OCI-LY1 (cell line): Measurements from ENCODE around the gene INSR.

Experiments
- H2AFZ ChIP-seq: fragments of 200-600 bp; sonication (generic), shearing (Covaris generic); 2 replicates; pipeline ENCODE4 v1.6.0; 2014; ENCODE audit warnings: antibody characterized with exemption, mild to moderate bottlenecking, low read length
- H3F3A ChIP-seq: fragments of 200-600 bp; sonication (generic), shearing (Covaris generic); 2 replicates; pipeline ENCODE4 v1.6.0; 2014; ENCODE audit warnings: mild to moderate bottlenecking, antibody characterized with exemption, low read length, moderate library complexity; ENCODE audit not compliant: insufficient read depth
- H3K27ac ChIP-seq: fragments of 200-600 bp; sonication (generic); 2 replicates; pipeline ENCODE4 v1.5.1; 2014; ENCODE audit warnings: low read length, mixed run types, mild to moderate bottlenecking, low read depth; ENCODE audit not compliant: poor library complexity, severe bottlenecking
- H3K27me3 ChIP-seq: fragments of 200-600 bp; sonication (generic); 2 replicates; pipeline ENCODE4 v1.6.0; 2014; ENCODE audit warnings: antibody characterized with exemption, mild to moderate bottlenecking, low read length, moderate library complexity; ENCODE audit not compliant: insufficient read depth
- H3K36me3 ChIP-seq: fragments of 200-600 bp; sonication (generic); 2 replicates; pipeline ENCODE4 v1.6.1; 2014; ENCODE audit warnings: mild to moderate bottlenecking, antibody characterized with exemption, low read length, moderate library complexity, mixed read lengths; ENCODE audit not compliant: insufficient read depth
- H3K4me1 ChIP-seq: fragments of 200-600 bp; sonication (generic); 2 replicates; pipeline ENCODE4 v1.5.1; 2014; ENCODE audit warnings: mild to moderate bottlenecking, low read length, moderate library complexity; ENCODE audit not compliant: insufficient read depth, severe bottlenecking
- H3K4me2 ChIP-seq: fragments of 200-600 bp; sonication (generic), shearing (Covaris generic); 2 replicates; pipeline ENCODE4 v1.6.1; 2014; ENCODE audit warnings: low read length
- H3K4me3 ChIP-seq: fragments of 200-600 bp; sonication (generic); 2 replicates; pipeline ENCODE4 v1.5.1; 2014; ENCODE audit warnings: low read length, low read depth, mild to moderate bottlenecking, mixed read lengths; ENCODE audit not compliant: poor library complexity, severe bottlenecking
- H3K79me2 ChIP-seq: fragments of 200-600 bp; shearing (Covaris generic); 2 replicates; pipeline ENCODE4 v1.6.1; 2016; ENCODE audit warnings: mixed run types, low read length, mixed read lengths; ENCODE audit not compliant: insufficient read depth
- H3K9ac ChIP-seq: fragments of 200-600 bp; sonication (generic), shearing (Covaris generic); 2 replicates; pipeline ENCODE4 v1.6.1; 2014; ENCODE audit warnings: mild to moderate bottlenecking, low read length, mixed read lengths
- H3K9me2 ChIP-seq: fragments of 200-600 bp; sonication (generic), shearing (Covaris generic); 2 replicates; pipeline ENCODE4 v1.6.1; 2014; ENCODE audit warnings: low read depth, mild to moderate bottlenecking, low read length, mixed read lengths
- H3K9me3 ChIP-seq: fragments of 200-600 bp; shearing (Covaris generic); 2 replicates; pipeline ENCODE4 v1.6.1; 2014; ENCODE audit warnings: low read length, mixed read lengths
- H4K20me1 ChIP-seq: fragments of 200-600 bp; sonication (generic), shearing (Covaris generic); 2 replicates; pipeline ENCODE4 v1.6.0; 2016; ENCODE audit warnings: mild to moderate bottlenecking, low read length; ENCODE audit not compliant: insufficient read depth
- CTCF ChIP-seq: fragments of 200-600 bp; sonication (generic), shearing (Covaris generic); IDR thresholded peaks from 2 replicates; pipeline ENCODE4 v1.5.1; 2017; ENCODE audit warnings: mild to moderate bottlenecking, antibody characterized with exemption, low read length, moderate library complexity, mixed read lengths
- EZH2 ChIP-seq: fragments of 200-600 bp; sonication (generic), shearing (Covaris generic); IDR thresholded peaks from 2 replicates; pipeline ENCODE4 v1.8.0; 2017; ENCODE audit warnings: borderline replicate concordance, mixed run types, mild to moderate bottlenecking, antibody characterized with exemption, low read length, moderate library complexity, mixed read lengths

Gene INSR

GRCh38 chr19:7203332-7203731 lies 90.9 kb downstream of the INSR start:
- Histone ChIP-seq H3K4me3 (no peak overlapping the region), H3K9ac (no peak overlapping the region)

DNA sequence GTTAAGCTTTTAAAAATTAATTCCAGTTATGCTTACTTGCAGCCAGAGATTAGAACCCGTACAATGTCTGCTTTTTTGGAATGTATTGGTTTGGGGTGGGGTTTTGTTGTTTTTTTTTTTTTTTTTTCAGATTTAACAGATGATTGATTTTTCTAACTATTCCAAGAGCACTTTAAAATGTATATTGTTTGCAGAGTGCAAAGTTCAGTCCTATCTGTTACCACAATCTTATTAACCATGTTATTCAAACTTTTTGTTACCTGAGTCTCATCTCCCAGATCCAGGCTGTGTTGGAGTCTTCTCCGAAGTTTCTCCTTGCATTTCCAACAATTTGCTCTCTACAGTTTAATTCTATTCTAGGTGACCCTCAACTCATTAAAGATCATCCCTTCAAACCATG lies 91.3 kb downstream of the INSR start:
- H3K36me3 ChIP-seq = no peaks in the 10 kb centered on the region
- peaks cover 25% of the 10 kb centered on the region for H3K4me1 ChIP-seq
- H3K9me2 ChIP-seq = no peaks in the 10 kb centered on the region
- no peaks in the 10 kb centered on the region for H3F3A ChIP-seq
- no peak overlapping the region for H3K4me2 ChIP-seq
- TF ChIP-seq EZH2 (no peak), CTCF (no peak)
- H3K9ac ChIP-seq = no peak overlapping the region
- H3K27ac ChIP-seq = no peak overlapping the region
- H3K4me3 ChIP-seq = no peak overlapping the region
- H3K79me2 ChIP-seq = no peaks in the 10 kb centered on the region
- H4K20me1 ChIP-seq = no peaks in the 10 kb centered on the region
- no peak overlapping the region for H2AFZ ChIP-seq
- H3K27me3 ChIP-seq = no peaks in the 10 kb centered on the region
- H3K9me3 ChIP-seq = no peaks in the 10 kb centered on the region

More at GRCh38 chr19:7203332-7203731, 90.9 kb downstream of the INSR start:
- no peaks in the 10 kb centered on the region for H3K9me3 ChIP-seq
- no peaks in the 10 kb centered on the region for H3F3A ChIP-seq
- no peak overlapping the region for H3K27ac ChIP-seq
- no peaks in the 10 kb centered on the region for H3K79me2 ChIP-seq
- no peaks in the 10 kb centered on the region for H3K27me3 ChIP-seq
- no peaks in the 10 kb centered on the region for H3K36me3 ChIP-seq
- no peak overlapping the region for H3K4me2 ChIP-seq
- H2AFZ ChIP-seq = no peak overlapping the region
- TF ChIP-seq CTCF (no peak), EZH2 (no peak)
- no peaks in the 10 kb centered on the region for H3K9me2 ChIP-seq
- H3K4me1 ChIP-seq = peaks cover 29% of the 10 kb centered on the region
- H4K20me1 ChIP-seq = no peaks in the 10 kb centered on the region

DNA sequence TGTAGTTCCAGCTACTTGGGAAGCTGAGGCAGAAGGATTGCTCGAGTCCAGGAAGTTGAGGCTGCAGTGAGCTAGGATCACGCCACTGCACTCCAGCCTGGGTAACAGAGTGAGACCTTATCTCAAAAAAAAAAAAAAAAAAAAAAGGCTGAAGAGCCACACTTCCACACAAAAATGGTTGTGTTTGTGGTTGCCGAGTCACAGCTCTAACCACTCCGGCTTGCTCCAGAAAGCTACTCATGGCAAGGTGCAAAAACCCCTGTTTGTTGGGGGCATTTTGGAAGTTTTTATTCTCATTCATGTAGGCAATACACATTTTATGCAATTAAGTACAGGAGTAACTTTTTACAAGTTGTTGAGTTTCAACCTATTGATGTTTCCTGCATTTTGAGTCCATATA lies 93.5 kb downstream of the INSR start:
- H3K9ac ChIP-seq = no peak overlapping the region
- H4K20me1 ChIP-seq = no peaks in the 10 kb centered on the region
- peak overlapping the region; percentile 74 for H3K27ac ChIP-seq
- no peak overlapping the region for H2AFZ ChIP-seq
- no peaks in the 10 kb centered on the region for H3K36me3 ChIP-seq
- H3K79me2 ChIP-seq = no peaks in the 10 kb centered on the region
- H3K27me3 ChIP-seq = no peaks in the 10 kb centered on the region
- TF ChIP-seq EZH2 (no peak), CTCF (no peak)
- H3K9me2 ChIP-seq = no peaks in the 10 kb centered on the region
- H3F3A ChIP-seq = peaks cover 8% of the 10 kb centered on the region
- no peak overlapping the region for H3K4me3 ChIP-seq
- no peak overlapping the region for H3K4me2 ChIP-seq
- peaks cover 27% of the 10 kb centered on the region for H3K4me1 ChIP-seq
- no peaks in the 10 kb centered on the region for H3K9me3 ChIP-seq
